ENCODE results near the gene YIPF1. TPM values are rescaled to one million over a fixed set of nuclear protein-coding genes. Genes with fewer than 3 reads are reported as not detected.

Gene YIPF1
- total RNA-seq, 4 donors from 2014 or later = 6.7 to 25.9 (median 14.8) TPM

DNA sequence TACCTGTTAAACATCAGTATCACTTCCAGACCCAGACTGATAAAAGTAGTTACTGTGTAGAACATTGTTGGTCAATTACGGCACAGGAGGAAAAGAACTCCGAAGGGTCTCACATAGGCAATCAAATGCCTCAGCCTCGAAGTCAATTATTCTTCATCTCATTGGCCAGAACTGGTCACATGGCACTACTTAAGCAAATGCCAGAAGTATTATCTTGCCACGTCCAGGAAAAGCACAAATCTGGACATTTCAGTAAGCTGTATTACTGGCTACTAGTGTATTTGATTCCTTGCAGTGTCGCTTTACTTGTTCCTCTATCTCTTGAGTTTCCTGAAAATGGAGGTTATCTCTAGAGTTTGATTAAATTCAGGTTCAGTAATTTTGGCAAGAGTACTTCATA, 28.7 kb upstream of the YIPF1 start:
- Histone ChIP-seq H3K36me3 (no peaks in the 10 kb centered on the region), H3K27ac (no peak overlapping the region), H3K4me1 (no peaks in the 10 kb centered on the region), H3K9me3 (no peaks in the 10 kb centered on the region), H3K4me3 (no peak overlapping the region), H3K27me3 (no peaks in the 10 kb centered on the region)
- DNase-seq = no peak
- intact Hi-C loops (cut with DNase I; ENCODE audit: low total_unique reads) = no loop called here
- no peak for TF ChIP-seq POLR2A (IDR thresholded peaks at IDR 0.05)
- TF ChIP-seq, protein P1, sequence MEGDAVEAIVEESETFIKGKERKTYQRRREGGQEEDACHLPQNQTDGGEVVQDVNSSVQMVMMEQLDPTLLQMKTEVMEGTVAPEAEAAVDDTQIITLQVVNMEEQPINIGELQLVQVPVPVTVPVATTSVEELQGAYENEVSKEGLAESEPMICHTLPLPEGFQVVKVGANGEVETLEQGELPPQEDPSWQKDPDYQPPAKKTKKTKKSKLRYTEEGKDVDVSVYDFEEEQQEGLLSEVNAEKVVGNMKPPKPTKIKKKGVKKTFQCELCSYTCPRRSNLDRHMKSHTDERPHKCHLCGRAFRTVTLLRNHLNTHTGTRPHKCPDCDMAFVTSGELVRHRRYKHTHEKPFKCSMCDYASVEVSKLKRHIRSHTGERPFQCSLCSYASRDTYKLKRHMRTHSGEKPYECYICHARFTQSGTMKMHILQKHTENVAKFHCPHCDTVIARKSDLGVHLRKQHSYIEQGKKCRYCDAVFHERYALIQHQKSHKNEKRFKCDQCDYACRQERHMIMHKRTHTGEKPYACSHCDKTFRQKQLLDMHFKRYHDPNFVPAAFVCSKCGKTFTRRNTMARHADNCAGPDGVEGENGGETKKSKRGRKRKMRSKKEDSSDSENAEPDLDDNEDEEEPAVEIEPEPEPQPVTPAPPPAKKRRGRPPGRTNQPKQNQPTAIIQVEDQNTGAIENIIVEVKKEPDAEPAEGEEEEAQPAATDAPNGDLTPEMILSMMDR (IDR thresholded peaks at IDR 0.05) = no peak

DNA sequence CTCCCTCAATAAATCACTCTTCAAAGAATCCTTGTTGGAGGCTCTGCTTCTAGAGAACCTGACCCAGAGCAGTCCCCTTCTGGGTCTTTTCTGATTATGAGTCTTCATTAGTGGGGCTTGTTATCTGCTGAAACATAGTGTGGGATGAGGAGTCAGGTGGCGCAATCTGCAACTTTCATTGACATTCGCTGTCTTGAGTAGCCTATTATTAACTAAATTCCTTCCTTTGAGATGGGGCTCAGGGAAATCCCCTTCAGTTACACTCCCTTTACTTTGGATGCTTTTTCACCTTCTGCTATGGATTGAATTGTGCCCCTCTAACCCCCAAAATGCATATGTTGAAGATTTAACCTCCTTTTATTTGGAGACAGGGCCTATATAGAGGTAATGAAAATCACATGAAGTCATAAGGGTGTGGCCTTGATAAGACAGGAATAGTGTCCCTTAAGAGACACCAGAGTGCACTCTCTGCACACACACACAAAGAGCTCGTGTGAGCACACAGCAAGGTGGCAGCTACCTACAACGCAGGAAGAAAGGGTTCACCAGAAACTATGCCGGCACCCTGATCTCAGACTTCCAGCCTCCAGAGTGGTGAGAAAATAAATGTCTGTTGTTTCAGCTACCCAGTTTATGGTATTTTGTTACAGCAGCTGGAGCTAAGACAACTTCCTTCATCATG, 23.9 kb upstream of the YIPF1 start:
- Histone ChIP-seq H3K4me1 (no peaks in the 10 kb centered on the region), H3K4me3 (no peak overlapping the region), H3K36me3 (no peaks in the 10 kb centered on the region), H3K27me3 (no peaks in the 10 kb centered on the region), H3K27ac (no peak overlapping the region), H3K9me3 (no peaks in the 10 kb centered on the region)
- intact Hi-C loops (cut with DNase I; ENCODE audit: low total_unique reads) = no loop called here
- no peak for DNase-seq
- no peak for TF ChIP-seq POLR2A (IDR thresholded peaks at IDR 0.05)
- TF ChIP-seq, protein P1 (IDR thresholded peaks at IDR 0.05) = no peak

DNA sequence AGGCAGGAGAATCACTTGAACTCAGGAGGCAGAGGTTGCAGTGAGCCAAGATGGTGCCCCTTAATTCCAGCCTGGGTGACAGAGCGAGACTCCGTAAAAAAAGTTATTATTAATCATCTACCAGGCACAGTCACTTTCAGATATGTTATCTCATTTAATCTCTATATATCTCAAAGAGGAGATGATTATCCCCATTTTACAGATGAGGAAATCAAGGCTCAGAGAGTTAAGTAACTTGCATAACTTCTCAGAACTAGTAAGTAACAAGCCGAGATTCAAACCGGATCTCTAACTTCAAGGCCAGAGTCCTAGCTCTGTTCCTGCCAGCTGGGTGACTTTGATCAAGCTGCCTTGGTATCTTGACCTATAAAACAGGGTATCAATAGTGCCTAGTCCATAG, 21.8 kb upstream of the YIPF1 start:
- no peak for TF ChIP-seq POLR2A (IDR thresholded peaks at IDR 0.05)
- TF ChIP-seq, protein P1 (IDR thresholded peaks at IDR 0.05) = no peak
- no peak for DNase-seq
- Histone ChIP-seq H3K27me3 (no peaks in the 10 kb centered on the region), H3K4me1 (no peaks in the 10 kb centered on the region), H3K27ac (no peak overlapping the region), H3K9me3 (no peaks in the 10 kb centered on the region), H3K36me3 (no peaks in the 10 kb centered on the region), H3K4me3 (no peak overlapping the region)
- intact Hi-C loops (cut with DNase I; ENCODE audit: low total_unique reads) = no loop called here

DNA sequence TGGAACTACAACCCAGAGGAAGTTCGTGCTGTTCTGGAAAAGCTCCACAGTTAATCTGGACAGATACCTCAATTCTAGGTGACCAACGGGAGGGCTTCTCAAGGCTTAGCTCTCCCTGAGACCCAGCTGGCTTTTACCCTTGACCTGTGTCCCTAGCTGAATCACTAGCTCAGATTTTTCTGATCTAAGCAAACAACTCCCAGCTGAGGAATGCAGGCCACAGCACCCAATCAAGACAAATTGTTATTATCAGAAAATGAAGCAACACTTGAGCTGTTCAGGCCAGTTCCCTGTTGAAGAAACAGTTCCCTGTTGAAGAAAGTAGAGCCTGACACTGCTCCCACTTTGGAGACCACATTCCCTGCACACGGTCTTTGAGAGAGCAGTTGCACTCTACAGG, 20.3 kb upstream of the YIPF1 start:
- Histone ChIP-seq H3K4me3 (no peak overlapping the region), H3K9me3 (no peaks in the 10 kb centered on the region), H3K27ac (no peak overlapping the region), H3K4me1 (no peaks in the 10 kb centered on the region), H3K36me3 (no peaks in the 10 kb centered on the region), H3K27me3 (no peaks in the 10 kb centered on the region)
- DNase-seq = no peak
- intact Hi-C loops (cut with DNase I; ENCODE audit: low total_unique reads) = no loop called here
- TF ChIP-seq POLR2A (IDR thresholded peaks at IDR 0.05) = no peak
- TF ChIP-seq, protein P1 (IDR thresholded peaks at IDR 0.05) = no peak

DNA sequence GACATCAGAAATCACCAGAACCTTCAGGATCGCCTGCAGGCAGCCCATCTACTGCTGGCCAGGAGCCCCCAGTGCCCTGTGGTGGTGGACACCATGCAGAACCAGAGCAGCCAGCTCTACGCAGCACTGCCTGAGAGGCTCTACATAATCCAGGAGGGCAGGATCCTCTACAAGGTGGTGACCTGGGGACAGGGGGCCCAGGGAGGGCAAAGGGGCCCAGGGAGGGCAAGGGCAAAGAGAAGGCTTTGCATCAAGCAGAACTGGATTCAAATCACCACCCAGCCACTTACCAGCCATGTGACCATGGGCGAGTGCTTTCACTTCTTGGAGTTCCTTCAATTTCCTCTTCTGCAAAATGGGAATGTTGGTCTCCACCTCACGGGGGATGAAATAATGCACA, 16.5 kb upstream of the YIPF1 start:
- Histone ChIP-seq H3K27ac (no peak overlapping the region), H3K27me3 (no peaks in the 10 kb centered on the region), H3K9me3 (no peaks in the 10 kb centered on the region), H3K36me3 (no peaks in the 10 kb centered on the region), H3K4me1 (no peaks in the 10 kb centered on the region), H3K4me3 (no peak overlapping the region)
- intact Hi-C loops (cut with DNase I; ENCODE audit: low total_unique reads) = no loop called here
- TF ChIP-seq, protein P1 (IDR thresholded peaks at IDR 0.05) = no peak
- no peak for TF ChIP-seq POLR2A (IDR thresholded peaks at IDR 0.05)
- no peak for DNase-seq
